Activated T-helper 17 cell treated with anti-CD3 and anti-CD28 coated beads, Interleukin-2, amount 50 U/mL, for 72 hours (primary cell): Measurements from ENCODE around the gene SERTM2. TPM values are rescaled to one million over a fixed set of nuclear protein-coding genes. Genes with fewer than 3 reads are reported as not detected.

ENCODE experiments used
- ATAC-seq: fragments of 150-1000 bp; cut with Tn5 transposase; replicated peaks from 2 replicates; pipeline ENCODE4 v1.10.0; 2021; ENCODE audit warnings: mild to moderate bottlenecking, moderate library complexity
- H3K27ac Mint-ChIP-seq: one replicate; pipeline ENCODE4 v1.8.0; 2022; ENCODE audit warnings: mixed read lengths
- H3K27me3 Mint-ChIP-seq: one replicate; pipeline ENCODE4 v1.8.0; 2022; ENCODE audit warnings: mixed read lengths
- H3K36me3 Mint-ChIP-seq: one replicate; pipeline ENCODE4 v1.8.0; 2022; ENCODE audit warnings: low read depth, mild to moderate bottlenecking, mixed read lengths
- H3K4me1 Mint-ChIP-seq: one replicate; pipeline ENCODE4 v1.8.0; 2022; ENCODE audit warnings: mixed read lengths
- H3K4me3 Mint-ChIP-seq: one replicate; pipeline ENCODE4 v1.8.0; 2022; ENCODE audit warnings: mild to moderate bottlenecking, mixed read lengths
- H3K9me3 Mint-ChIP-seq: one replicate; pipeline ENCODE4 v1.8.0; 2022; ENCODE audit warnings: mixed read lengths
- total RNA-seq, 2 donors: library from RNA; stranded (reverse); gene quantifications; one replicate each; pipeline ENCODE4 v1.2.3, GENCODE V29; 2022

Gene SERTM2
- not detected for total RNA-seq

DNA sequence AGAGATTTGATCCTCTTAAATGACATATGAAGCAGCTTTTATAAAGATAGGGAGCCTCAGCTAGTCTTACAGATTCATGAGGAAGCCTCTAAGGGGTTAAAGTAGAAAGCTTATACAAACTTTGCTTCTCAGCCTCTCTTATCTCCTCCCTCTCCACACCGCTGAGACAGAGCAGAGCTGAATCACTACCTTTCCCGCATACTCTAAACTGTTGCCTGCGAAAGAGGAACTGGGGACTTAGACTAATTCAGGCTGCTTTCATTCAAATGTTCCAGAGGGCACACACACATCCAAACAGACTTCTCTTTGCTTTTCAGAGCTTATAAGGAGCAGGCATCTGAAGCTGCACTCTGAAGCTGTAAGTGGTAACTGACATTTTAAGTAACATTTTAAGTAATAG lies at the start of gene SERTM2:
TSS of gene SERTM2 (plus strand) at position 169 of the 400 bp plus-strand sequence. CDS start 7,213 bp downstream, outside the sequence.
- Mint-ChIP-seq H3K27ac (no peak within 1 kb of the TSS), H3K4me3 (no peak within 1 kb of the TSS), H3K36me3 (no peaks in the 10 kb centered on the region), H3K4me1 (no peaks in the 10 kb centered on the region), H3K9me3 (no peaks in the 10 kb centered on the region), H3K27me3 (peaks cover 9% of the 10 kb centered on the region)
- ATAC-seq: no peak

DNA sequence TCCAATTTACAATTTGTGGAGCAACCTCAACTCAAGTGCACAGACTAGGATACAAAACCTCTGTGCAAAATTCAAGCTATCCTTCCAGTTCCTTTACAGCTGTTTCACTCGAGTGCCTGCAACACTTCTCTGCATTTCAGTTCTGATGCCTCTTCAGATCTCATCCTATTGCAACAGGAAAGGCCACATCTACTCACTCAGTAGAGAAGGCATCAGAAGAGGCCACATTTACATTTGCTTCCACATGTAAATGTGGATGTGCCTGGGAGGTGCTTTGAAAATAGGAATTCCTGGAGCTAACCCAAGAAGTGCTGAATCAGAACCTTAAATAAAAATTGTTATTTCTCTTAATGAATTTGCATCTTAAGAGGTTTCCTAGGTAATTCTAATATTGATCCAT lies 45.8 kb upstream of the SERTM2 start:
- no peak overlapping the region for H3K27ac Mint-ChIP-seq
- no peaks in the 10 kb centered on the region for H3K4me1 Mint-ChIP-seq
- no peaks in the 10 kb centered on the region for H3K27me3 Mint-ChIP-seq
- no peaks in the 10 kb centered on the region for H3K9me3 Mint-ChIP-seq
- H3K36me3 Mint-ChIP-seq: no peaks in the 10 kb centered on the region
- H3K4me3 Mint-ChIP-seq: no peak overlapping the region
- ATAC-seq: no peak

DNA sequence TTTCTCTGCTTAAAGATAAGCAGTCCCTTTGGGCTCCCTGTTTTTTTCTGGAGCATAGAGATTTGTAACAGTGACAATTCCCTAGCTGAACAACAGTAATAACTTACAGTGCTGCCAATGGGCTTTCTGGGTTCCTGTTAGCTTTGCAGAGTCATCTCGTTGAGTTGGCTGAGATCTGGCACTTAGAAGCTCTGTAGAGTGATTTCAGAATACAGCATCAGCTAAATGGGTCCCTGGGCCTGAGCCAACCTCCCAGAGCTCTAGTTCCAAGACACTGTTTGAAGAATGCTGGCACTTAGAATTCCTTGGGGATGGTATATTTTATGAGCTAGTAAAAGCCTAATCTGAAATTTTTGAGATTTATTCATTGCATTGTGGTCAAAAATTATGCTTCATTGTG lies 43.5 kb upstream of the SERTM2 start:
- H3K9me3 Mint-ChIP-seq: peaks cover 6% of the 10 kb centered on the region
- H3K4me3 Mint-ChIP-seq: no peak overlapping the region
- no peaks in the 10 kb centered on the region for H3K36me3 Mint-ChIP-seq
- H3K27me3 Mint-ChIP-seq: no peaks in the 10 kb centered on the region
- ATAC-seq: no peak
- no peak overlapping the region for H3K27ac Mint-ChIP-seq
- no peaks in the 10 kb centered on the region for H3K4me1 Mint-ChIP-seq

DNA sequence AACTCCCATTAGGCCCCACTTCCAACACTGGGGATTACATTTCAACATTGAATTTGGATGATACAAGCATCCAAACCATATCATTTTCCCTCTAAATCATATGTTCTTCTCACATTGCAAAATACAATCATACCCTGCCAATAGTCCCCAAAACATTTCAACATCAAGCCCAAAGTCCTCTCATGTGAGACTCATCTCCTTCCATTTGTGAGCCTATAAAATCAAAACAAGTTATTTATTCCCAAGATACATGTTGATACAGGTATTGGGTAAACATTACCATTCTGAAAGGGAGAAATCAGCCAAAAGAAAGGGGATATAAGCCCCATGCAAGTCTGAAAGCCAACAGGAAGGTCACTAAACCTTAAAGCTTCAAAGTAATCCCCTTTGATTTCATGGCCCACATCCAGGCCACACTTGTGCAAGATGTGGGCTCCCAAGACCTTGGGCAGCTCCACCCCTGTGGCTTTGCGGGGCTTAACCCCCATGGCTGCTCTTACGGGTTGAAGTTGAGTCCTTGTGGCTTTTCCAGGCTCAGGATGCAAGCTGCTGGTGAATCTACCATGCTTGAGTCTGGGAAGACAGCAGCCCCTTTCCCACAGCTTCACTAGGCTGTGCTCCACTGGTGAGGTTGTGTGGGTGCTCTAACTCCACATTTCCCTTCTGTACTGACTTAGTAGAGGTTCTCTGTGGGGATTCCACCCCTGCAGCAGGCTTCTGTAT lies 40.6 kb upstream of the SERTM2 start:
- Mint-ChIP-seq H3K27ac (no peak overlapping the region), H3K4me3 (no peak overlapping the region), H3K9me3 (peaks cover 6% of the 10 kb centered on the region), H3K27me3 (peaks cover 3% of the 10 kb centered on the region), H3K4me1 (no peaks in the 10 kb centered on the region), H3K36me3 (no peaks in the 10 kb centered on the region)
- no peak for ATAC-seq

DNA sequence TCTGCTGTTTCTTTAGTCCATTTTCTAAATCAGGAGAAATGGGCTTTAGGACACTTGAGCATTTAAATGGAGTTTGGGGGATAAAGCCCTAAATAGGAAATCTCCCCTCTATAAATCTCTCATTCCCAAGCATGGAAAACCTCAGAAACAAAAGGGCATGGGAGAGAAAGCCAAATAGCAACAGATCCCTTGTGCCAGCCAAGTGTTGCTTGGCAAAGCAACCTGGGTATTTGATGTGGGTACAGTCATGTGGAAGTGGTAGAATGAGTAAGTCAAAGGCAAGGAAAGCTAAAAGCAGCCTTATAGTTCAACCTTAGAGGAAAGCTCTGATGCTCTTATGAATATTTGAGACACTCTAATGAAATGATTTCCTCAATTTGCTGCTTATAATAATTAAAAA lies 29.5 kb upstream of the SERTM2 start:
- H3K4me3 Mint-ChIP-seq: no peak overlapping the region
- H3K9me3 Mint-ChIP-seq: no peaks in the 10 kb centered on the region
- H3K4me1 Mint-ChIP-seq: no peaks in the 10 kb centered on the region
- H3K36me3 Mint-ChIP-seq: no peaks in the 10 kb centered on the region
- no peak for ATAC-seq
- H3K27me3 Mint-ChIP-seq: no peaks in the 10 kb centered on the region
- no peak overlapping the region for H3K27ac Mint-ChIP-seq

DNA sequence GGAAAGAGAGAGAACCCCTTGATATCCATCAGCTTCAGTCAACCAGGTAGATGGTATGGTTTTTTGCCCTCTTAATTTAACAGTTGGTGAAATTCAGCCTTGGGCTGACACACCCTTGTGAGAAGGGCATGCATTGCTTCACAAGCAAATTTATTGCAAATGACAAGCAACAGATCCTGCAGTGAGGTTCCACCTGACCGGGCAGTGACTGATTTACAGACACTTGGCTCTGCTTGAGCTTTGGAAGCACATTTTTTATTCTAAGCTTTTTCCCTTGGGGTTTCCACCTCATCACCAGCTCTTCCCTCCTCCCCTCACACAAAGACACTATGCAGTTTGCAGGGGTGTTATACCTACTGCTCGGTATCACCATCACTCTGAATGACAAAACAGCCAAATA lies 28.3 kb upstream of the SERTM2 start:
- no peak overlapping the region for H3K4me3 Mint-ChIP-seq
- no peaks in the 10 kb centered on the region for H3K9me3 Mint-ChIP-seq
- no peaks in the 10 kb centered on the region for H3K36me3 Mint-ChIP-seq
- no peak for ATAC-seq
- peaks cover 5% of the 10 kb centered on the region for H3K27me3 Mint-ChIP-seq
- no peak overlapping the region for H3K27ac Mint-ChIP-seq
- H3K4me1 Mint-ChIP-seq: no peaks in the 10 kb centered on the region

DNA sequence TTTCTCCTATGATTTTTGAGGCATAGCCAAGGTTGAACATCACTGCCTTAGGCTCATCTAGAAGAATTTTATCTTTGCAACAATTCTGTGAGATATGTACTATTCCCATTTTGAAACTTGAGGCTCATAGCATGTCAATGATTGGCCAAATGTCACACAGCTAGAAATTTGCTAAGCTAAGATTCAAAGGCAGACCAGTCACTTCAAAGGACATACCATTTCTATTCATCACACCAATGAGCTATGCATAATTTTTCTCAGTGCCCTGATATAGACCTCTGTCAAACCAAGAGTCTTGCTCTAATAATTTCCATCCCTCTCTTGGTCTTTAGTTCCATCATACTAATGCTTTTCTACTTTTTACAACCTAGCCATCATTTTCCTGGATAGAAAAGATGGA lies 27.6 kb upstream of the SERTM2 start:
- no peak overlapping the region for H3K27ac Mint-ChIP-seq
- no peaks in the 10 kb centered on the region for H3K9me3 Mint-ChIP-seq
- H3K4me3 Mint-ChIP-seq: no peak overlapping the region
- peaks cover 7% of the 10 kb centered on the region for H3K27me3 Mint-ChIP-seq
- H3K4me1 Mint-ChIP-seq: no peaks in the 10 kb centered on the region
- ATAC-seq: no peak
- no peaks in the 10 kb centered on the region for H3K36me3 Mint-ChIP-seq

DNA sequence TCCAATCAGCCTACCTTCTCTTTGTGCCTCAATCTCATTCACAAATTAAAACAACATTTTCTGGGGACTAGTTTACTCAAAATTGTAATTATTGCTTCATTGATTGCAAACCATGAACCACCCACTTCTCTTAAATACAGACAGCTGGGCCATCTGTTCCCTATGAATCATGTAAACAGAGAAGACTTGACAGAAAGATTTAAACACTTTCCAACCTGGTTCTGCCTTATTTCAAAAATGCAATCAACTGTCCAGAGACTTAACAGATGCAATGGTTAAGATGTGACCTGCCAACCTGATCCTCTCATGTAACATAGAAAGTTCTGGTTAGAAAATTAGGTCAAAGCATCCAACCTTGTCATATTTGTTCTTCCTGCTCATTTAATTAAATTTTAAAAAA lies 20.8 kb upstream of the SERTM2 start:
- no peak for ATAC-seq
- Mint-ChIP-seq H3K9me3 (no peaks in the 10 kb centered on the region), H3K4me1 (no peaks in the 10 kb centered on the region), H3K27me3 (peaks cover 9% of the 10 kb centered on the region), H3K36me3 (no peaks in the 10 kb centered on the region), H3K27ac (no peak overlapping the region), H3K4me3 (no peak overlapping the region)

DNA sequence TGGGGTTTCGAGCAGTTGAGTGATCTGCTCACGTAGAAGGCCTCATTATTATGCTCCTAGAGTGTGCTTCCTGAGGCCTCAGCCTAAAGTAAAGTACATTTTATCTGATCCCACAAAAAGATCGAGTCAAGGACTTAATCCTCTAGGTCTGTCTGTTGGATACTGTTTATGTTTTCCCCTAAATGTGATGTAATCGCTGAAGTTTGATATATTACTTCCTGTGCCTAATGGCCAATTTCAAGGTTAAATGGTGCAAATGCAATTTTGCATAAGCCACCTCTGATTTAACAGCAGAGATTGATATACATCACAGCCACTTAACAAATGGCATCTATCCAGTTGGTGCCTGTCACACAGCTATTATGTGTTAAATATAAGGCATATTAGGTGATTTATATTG lies 19.4 kb upstream of the SERTM2 start:
- Mint-ChIP-seq H3K27ac (no peak overlapping the region), H3K4me3 (no peak overlapping the region), H3K36me3 (no peaks in the 10 kb centered on the region), H3K27me3 (peaks cover 9% of the 10 kb centered on the region), H3K9me3 (no peaks in the 10 kb centered on the region), H3K4me1 (no peaks in the 10 kb centered on the region)
- no peak for ATAC-seq

DNA sequence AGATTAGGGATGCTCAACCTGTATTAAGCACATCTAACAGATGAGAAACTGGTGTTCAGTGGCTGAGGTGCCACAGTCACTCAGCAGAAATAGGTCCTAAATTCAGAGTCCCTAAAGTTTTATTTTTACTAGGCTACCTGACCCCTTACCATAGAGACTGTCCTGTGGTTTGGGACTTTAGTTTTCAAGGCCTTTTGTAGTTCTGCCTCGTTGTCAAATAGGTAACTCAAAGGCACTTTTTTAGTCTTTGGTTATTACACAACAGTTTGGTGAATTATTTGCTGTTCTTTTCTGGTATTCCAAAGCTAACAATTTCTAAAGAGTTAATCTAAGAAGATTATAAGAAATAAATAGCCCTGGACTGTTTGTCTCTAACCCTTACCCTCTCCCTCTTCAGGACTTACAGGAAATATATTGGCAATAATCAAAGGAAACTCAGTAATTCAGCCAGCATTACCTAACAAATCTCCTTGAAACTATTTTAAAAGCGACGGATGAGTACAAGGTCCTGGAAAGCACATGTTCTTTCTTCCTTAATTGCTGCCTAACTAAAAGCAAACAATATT lies 12.8 kb upstream of the SERTM2 start:
- Mint-ChIP-seq H3K36me3 (no peaks in the 10 kb centered on the region), H3K4me1 (no peaks in the 10 kb centered on the region), H3K4me3 (no peak overlapping the region), H3K27ac (no peak overlapping the region), H3K9me3 (no peaks in the 10 kb centered on the region), H3K27me3 (no peaks in the 10 kb centered on the region)
- ATAC-seq: no peak

DNA sequence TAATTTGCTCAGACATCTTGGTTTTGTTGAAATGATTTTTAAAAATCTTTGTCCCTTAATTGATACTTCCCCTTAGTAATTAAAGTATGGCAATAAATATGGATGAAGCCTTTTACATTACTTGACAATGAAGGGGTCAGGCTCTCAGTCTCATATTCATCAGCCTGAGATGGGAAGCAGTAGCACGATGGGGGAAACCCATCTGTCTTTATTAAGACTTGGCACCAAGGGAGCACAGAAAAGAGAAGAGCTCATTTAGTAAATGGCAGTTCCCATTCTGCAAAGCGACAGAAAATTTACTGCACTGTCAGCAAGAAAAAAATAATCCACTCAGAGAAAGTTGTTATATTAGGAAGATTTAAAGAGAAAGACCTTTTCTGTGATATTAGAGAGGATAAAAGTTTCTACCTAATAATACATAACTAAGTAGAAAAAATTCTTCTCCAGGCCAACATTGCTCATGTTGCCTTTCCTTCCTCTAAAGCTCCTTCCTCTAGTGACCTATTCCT lies 7.9 kb upstream of the SERTM2 start:
- H3K4me3 Mint-ChIP-seq: no peak overlapping the region
- no peaks in the 10 kb centered on the region for H3K4me1 Mint-ChIP-seq
- no peak for ATAC-seq
- H3K9me3 Mint-ChIP-seq: no peaks in the 10 kb centered on the region
- H3K27ac Mint-ChIP-seq: no peak overlapping the region
- H3K36me3 Mint-ChIP-seq: no peaks in the 10 kb centered on the region
- H3K27me3 Mint-ChIP-seq: peaks cover 8% of the 10 kb centered on the region

DNA sequence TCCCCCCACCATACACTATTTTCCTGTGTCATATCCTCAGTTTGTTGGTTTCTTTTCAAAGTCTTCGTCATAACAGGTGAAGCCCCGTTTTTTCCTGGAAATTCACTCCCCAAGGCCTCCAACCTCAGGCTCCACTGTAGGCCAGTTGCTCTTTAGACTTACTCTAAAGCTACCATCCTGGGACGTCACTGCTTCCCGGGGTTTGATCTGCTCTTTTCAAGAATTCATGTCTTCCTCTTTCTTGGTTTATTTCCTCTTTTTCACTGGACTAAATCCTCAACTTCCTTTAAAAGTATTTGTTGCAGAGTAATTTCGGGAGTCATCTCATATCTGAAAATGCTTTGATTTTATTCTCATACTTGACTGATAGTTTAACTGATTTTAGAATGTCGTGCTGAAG lies 6.5 kb upstream of the SERTM2 start:
- Mint-ChIP-seq H3K27me3 (peaks cover 8% of the 10 kb centered on the region), H3K4me1 (no peaks in the 10 kb centered on the region), H3K27ac (no peak overlapping the region), H3K9me3 (no peaks in the 10 kb centered on the region), H3K4me3 (no peak overlapping the region), H3K36me3 (no peaks in the 10 kb centered on the region)
- no peak for ATAC-seq

DNA sequence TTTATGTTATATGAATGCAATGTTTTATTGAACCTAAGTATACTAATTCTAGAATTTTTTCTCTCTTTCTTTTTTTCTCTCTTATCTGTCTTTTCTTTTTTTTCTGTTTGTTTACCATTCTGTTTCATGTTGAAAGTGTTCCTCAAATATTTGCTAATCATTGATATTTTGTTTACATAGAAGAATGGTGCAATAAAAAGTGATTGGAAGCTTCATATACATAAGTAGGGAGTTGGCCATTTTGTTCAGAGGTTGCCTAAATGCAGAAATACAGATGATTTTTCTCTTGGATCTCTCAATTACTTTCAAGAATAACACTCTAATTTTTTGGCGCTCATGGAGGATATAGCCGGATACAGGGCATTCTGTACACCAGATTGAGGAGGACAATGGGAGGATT lies 5.7 kb upstream of the SERTM2 start:
- H3K9me3 Mint-ChIP-seq: no peaks in the 10 kb centered on the region
- H3K27me3 Mint-ChIP-seq: peaks cover 8% of the 10 kb centered on the region
- ATAC-seq: no peak
- no peak overlapping the region for H3K27ac Mint-ChIP-seq
- H3K36me3 Mint-ChIP-seq: no peaks in the 10 kb centered on the region
- no peaks in the 10 kb centered on the region for H3K4me1 Mint-ChIP-seq
- H3K4me3 Mint-ChIP-seq: no peak overlapping the region

DNA sequence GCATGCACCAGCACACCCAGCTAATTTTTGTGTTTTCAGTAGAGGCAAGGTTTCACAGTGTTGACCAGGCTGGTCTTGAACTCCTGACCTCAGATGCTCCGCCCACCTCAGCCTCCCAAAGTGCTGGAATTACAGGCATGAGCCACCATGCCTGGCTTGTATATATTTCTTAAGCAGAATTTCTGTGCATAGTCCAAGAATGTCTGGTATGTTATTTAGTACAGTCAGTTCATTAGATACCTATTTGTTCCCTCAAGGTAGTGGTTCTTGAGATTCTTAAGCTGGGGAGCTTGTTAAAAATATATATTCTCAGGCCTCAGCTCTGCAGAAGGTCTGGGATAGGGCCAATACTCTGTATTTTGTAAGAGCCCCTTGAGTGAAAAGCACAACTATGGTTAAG lies 4.6 kb upstream of the SERTM2 start:
- Mint-ChIP-seq H3K27me3 (peaks cover 8% of the 10 kb centered on the region), H3K36me3 (no peaks in the 10 kb centered on the region), H3K4me1 (no peaks in the 10 kb centered on the region), H3K4me3 (no peak overlapping the region), H3K27ac (no peak overlapping the region), H3K9me3 (no peaks in the 10 kb centered on the region)
- ATAC-seq: no peak

DNA sequence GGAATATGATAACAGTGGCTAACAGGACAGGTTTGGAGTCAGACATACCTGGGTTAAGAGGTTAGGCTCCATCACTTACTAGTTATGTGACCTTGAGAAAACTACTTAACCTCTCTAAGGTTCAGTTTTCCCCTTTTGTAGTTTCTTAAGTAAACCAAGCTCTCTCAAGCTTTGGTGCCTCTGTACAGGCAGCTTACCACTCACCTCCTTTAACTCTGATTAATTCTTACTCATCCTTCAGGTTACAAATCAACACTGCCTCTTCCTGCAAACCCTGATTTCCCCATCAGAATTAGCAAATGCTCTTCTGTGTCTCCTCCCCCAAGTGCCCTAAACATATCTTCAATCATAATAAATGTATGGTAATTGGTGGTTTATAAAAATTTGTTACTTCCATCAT lies 3.5 kb upstream of the SERTM2 start:
- Mint-ChIP-seq H3K36me3 (no peaks in the 10 kb centered on the region), H3K4me1 (no peaks in the 10 kb centered on the region), H3K4me3 (no peak overlapping the region), H3K9me3 (no peaks in the 10 kb centered on the region), H3K27ac (no peak overlapping the region), H3K27me3 (peaks cover 10% of the 10 kb centered on the region)
- ATAC-seq: no peak
